IPS DF 6.9 (cell line): Measurements from ENCODE around the gene COL23A1.

Experiments used
- DNase-seq: peaks from one replicate; pipeline ENCODE4 v3.0.0-alpha.2; 2013; ENCODE audit warnings: low read depth, low spot score
- H3K27ac ChIP-seq: one replicate; pipeline ENCODE4 v1.5.1; 2013; ENCODE audit warnings: low read length, control low read depth
- H3K27me3 ChIP-seq: 2 replicates; pipeline ENCODE4 v1.6.1; 2013; ENCODE audit warnings: mild to moderate bottlenecking, low read length; ENCODE audit not compliant: control insufficient read depth, insufficient read depth
- H3K36me3 ChIP-seq: 2 replicates; pipeline ENCODE4 v1.6.1; 2013; ENCODE audit warnings: low read length; ENCODE audit not compliant: control insufficient read depth, insufficient read depth
- H3K4me1 ChIP-seq: 2 replicates; pipeline ENCODE4 v1.6.1; 2013; ENCODE audit warnings: low read length; ENCODE audit not compliant: control insufficient read depth, insufficient read depth
- H3K4me3 ChIP-seq: 2 replicates; pipeline ENCODE4 v1.5.1; 2013; ENCODE audit warnings: mild to moderate bottlenecking, low read length
- H3K9me3 ChIP-seq: 2 replicates; pipeline ENCODE4 v1.6.1; 2013; ENCODE audit warnings: low read length, inconsistent platforms; ENCODE audit not compliant: control insufficient read depth, insufficient read depth
- WGBS: extraction: QIAGEN DNeasy Blood & Tissue Kit; methylation state at CpG from one replicate; pipeline ENCODE4 v1.1.7; 2013; ENCODE audit warnings: mixed read lengths, missing lambda C conversion rate; ENCODE audit not compliant: insufficient read length, insufficient coverage; 5-methylcytosine and 5-hydroxymethylcytosine counted together

Gene COL23A1

DNA sequence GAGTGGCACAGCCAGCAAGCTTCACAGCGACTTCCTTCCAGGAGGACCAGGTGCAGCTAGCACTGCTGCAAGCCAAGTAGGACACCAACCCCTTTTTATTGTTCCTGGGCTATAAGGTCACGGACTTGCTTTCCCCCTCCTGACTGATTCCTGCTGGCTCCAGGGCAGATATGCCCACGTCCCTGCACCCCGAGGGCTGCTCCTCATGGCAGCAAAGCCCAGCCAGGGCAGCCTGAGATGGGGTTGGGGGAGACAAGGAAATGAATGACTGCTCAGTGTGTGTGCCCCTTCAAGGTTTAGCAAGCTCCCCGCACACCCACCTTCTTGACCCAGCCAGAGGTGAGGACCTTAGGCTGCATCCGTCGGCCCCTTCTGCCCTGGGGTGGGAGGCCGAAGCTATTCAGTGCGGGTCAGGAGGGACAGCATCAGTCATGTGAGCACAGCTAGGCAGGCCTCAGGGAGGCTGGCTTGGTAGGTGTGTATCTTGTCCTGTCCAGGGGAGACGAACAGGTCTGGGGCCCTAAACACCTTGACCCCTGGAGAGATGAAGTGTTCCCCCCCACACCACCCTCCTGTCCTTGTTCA, 221.4 kb downstream of the COL23A1 start:
- no peaks in the 10 kb centered on the region for H3K27me3 ChIP-seq
- no peak overlapping the region for H3K4me3 ChIP-seq
- H3K36me3 ChIP-seq, result no peaks in the 10 kb centered on the region; the same call in 1 of the 2 replicates
- peaks cover 4% of the 10 kb centered on the region for H3K4me1 ChIP-seq
- no peaks in the 10 kb centered on the region for H3K9me3 ChIP-seq
- no CpG with 5 or more reads among the region's 10 CpGs for WGBS
- no peak for DNase-seq
- H3K27ac ChIP-seq, result no peak overlapping the region

- H3K27ac ChIP-seq, result no peak overlapping the region
- H3K4me3 ChIP-seq, result no peak overlapping the region
- no peak for DNase-seq
- peaks cover 4% of the 10 kb centered on the region for H3K4me1 ChIP-seq
- no peaks in the 10 kb centered on the region for H3K27me3 ChIP-seq
- H3K9me3 ChIP-seq, result no peaks in the 10 kb centered on the region
- no CpG with 5 or more reads among the region's 10 CpGs for WGBS
- H3K36me3 ChIP-seq, result no peaks in the 10 kb centered on the region; the same call in 1 of the 2 replicates
Observed at GRCh38 chr5:178368274-178368673, 221.9 kb downstream of the COL23A1 start.

- Histone ChIP-seq H3K9me3 (no peaks in the 10 kb centered on the region), H3K27me3 (no peaks in the 10 kb centered on the region), H3K27ac (no peak overlapping the region), H3K36me3 (no peaks in the 10 kb centered on the region; the same call in 1 of the 2 replicates), H3K4me3 (no peak overlapping the region), H3K4me1 (peaks cover 4% of the 10 kb centered on the region)
- WGBS, result no CpG with 5 or more reads among the region's 12 CpGs
- DNase-seq, result no peak
Observed at GRCh38 chr5:178367736-178368120, 222.5 kb downstream of the COL23A1 start.

GRCh38 chr5:178366998-178367735, 223.0 kb downstream of the COL23A1 start:
- no peak for DNase-seq
- no CpG with 5 or more reads among the region's 21 CpGs for WGBS
- Histone ChIP-seq H3K27me3 (no peaks in the 10 kb centered on the region), H3K27ac (no peak overlapping the region), H3K36me3 (no peaks in the 10 kb centered on the region; the same call in 1 of the 2 replicates), H3K4me3 (no peak overlapping the region), H3K9me3 (no peaks in the 10 kb centered on the region), H3K4me1 (peaks cover 4% of the 10 kb centered on the region)

DNA sequence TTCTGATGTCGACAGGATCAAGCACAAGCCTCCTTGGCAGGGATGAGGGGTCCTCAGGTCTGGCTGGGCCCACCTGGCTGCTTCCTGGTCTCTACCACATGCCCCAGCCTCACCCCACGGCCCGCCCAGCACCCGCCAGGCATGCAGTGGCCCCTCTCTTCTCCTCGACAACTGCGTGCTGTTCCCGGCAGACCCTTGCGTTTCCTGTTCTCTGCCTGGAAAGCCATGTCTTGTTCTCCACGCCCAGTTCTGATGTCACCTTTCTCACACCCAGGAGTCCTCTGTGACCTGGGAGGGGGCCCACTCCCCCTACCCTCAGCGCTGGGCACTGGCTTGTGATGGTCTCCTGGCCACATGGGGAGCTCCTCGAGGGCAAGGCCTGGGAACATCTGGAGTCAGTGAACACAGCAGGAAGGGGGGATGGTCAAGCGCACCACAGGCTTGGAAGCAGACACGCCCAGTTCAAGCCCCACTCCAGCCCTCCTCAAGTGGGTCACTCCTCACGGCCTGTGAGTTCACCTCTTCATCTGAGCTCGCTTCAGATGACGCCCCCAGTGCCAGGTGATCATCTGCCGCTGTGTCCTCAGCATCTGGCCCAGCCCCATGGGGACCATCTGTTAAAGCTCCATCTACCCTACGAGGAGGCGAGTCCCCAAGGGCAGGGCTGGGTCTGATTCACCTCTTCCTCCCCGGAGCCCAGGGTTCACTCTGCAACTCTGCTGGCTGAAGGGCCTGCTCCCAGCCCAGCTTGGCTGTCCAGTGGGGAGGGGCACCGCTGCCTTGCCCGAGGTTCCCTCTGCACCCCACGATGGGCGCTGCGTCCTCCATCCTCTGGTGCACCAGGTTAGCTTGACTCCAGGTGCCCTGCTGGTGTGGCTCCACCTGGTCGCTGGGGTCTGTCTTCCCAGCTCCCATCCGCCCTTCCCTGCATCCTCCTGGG, 224.4 kb downstream of the COL23A1 start:
- WGBS, result no CpG with 5 or more reads among the region's 27 CpGs
- Histone ChIP-seq H3K27me3 (no peaks in the 10 kb centered on the region), H3K4me1 (peaks cover 7% of the 10 kb centered on the region), H3K9me3 (no peaks in the 10 kb centered on the region), H3K36me3 (no peaks in the 10 kb centered on the region; the same call in 1 of the 2 replicates), H3K4me3 (no peak overlapping the region), H3K27ac (no peak overlapping the region)
- no peak for DNase-seq

GRCh38 chr5:178364326-178364675, 225.9 kb downstream of the COL23A1 start:
- Histone ChIP-seq H3K4me3 (no peak overlapping the region), H3K9me3 (no peaks in the 10 kb centered on the region), H3K27me3 (no peaks in the 10 kb centered on the region), H3K4me1 (peaks cover 7% of the 10 kb centered on the region), H3K36me3 (no peaks in the 10 kb centered on the region; the same call in 1 of the 2 replicates), H3K27ac (no peak overlapping the region)
- WGBS, result no CpG with 5 or more reads among the region's 7 CpGs
- no peak for DNase-seq

- H3K36me3 ChIP-seq, result no peaks in the 10 kb centered on the region; the same call in 1 of the 2 replicates
- H3K4me1 ChIP-seq, result peaks cover 7% of the 10 kb centered on the region
- no peak overlapping the region for H3K4me3 ChIP-seq
- no peaks in the 10 kb centered on the region for H3K9me3 ChIP-seq
- no CpG with 5 or more reads among the region's 25 CpGs for WGBS
- no peaks in the 10 kb centered on the region for H3K27me3 ChIP-seq
- no peak overlapping the region for H3K27ac ChIP-seq
- DNase-seq, result no peak
Observed at GRCh38 chr5:178363501-178364325, 226.5 kb downstream of the COL23A1 start.

DNA sequence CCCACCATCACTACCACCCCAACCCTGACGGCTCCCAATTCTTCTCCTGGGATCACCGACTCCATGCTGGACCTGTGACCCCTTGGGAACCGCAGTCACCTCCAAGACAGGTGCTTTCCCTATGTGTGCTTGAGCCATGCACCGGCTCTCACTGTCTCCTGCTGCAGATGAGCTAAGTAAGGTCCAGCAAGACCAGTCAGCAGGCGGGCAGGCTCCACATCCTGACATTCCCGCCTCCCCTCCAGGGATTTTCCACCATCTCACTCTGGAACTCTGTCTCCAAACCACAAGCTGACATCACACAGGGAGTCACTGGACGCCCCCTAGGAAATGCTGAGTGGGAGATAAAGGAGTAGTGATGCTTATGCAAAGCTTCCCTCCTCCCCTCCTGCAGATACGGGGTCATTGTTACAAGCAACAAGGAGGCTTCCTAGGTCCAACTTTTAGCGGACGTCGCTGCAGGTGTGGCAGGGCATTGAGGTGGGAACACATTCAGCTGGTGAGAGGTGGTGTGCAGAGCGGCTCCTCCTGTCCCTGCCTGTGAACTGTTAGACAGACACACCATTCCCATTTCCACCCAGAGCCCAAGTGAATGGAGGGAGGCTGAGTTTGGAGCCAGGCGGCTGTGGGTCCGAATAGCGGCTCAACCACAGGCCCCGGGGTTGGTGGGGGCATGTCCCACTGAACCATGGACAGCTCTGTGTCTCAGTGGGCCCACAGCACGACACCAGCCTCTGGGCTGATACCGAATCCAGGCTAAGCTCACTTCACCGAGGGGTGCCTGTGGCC, 228.3 kb downstream of the COL23A1 start:
- H3K36me3 ChIP-seq, result no peaks in the 10 kb centered on the region
- no peaks in the 10 kb centered on the region for H3K9me3 ChIP-seq
- no peak overlapping the region for H3K4me3 ChIP-seq
- no peaks in the 10 kb centered on the region for H3K27me3 ChIP-seq
- DNase-seq, result no peak
- peaks cover 10% of the 10 kb centered on the region for H3K4me1 ChIP-seq
- H3K27ac ChIP-seq, result no peak overlapping the region
- WGBS, result no CpG with 5 or more reads among the region's 19 CpGs

GRCh38 chr5:178360926-178361235, 229.3 kb downstream of the COL23A1 start:
- no peak overlapping the region for H3K4me3 ChIP-seq
- WGBS, result no CpG with 5 or more reads among the region's 5 CpGs
- H3K27ac ChIP-seq, result no peak overlapping the region
- no peak for DNase-seq
- peaks cover 12% of the 10 kb centered on the region for H3K4me1 ChIP-seq
- H3K36me3 ChIP-seq, result no peaks in the 10 kb centered on the region
- no peaks in the 10 kb centered on the region for H3K9me3 ChIP-seq
- no peaks in the 10 kb centered on the region for H3K27me3 ChIP-seq
